LNCAP (cell line): ENCODE results near the gene SLC25A26.

Source experiments
- TF ChIP-seq, protein P1 (sequence below): fragments of 450-650 bp; IDR thresholded peaks from 2 replicates; pipeline ENCODE4 v1.5.1; 2017; ENCODE audit warnings: mild to moderate bottlenecking

Gene SLC25A26

DNA sequence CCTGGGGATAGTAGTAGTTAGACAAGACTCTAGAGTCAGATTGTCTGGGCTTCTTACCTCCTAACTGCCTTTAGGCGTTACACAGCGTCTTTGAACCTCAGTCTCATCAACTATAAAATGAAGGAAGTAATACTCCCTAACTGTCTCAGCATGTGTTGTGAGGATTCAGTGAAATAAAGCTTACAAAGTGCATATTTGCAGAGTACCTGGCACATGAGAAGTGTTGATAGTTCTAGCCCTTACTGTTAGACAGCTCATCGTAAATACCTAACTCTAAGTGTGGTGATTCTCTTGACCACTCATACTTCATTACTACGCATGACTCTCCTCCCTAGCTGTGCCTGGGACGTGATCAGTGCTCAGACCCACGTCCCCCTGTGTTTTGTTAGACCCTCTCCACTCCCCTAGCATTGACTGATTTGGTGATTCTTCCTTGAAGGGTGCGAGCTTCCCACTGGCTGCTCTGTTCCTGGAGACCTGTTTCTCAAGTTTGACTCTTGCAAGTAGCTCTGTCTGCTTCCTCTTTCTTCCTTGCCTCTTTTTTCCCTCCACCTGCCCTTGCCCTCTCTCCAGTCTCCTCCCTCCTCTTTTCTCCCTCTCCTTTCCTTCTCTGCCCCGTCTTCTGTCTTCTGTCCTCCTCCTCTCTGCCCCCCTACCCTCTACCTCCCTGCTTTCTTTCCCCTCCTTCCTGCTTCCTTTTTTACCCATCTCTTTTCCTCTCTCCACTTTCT is 124.2 kb downstream of the SLC25A26 start:
- TF ChIP-seq, protein P1, sequence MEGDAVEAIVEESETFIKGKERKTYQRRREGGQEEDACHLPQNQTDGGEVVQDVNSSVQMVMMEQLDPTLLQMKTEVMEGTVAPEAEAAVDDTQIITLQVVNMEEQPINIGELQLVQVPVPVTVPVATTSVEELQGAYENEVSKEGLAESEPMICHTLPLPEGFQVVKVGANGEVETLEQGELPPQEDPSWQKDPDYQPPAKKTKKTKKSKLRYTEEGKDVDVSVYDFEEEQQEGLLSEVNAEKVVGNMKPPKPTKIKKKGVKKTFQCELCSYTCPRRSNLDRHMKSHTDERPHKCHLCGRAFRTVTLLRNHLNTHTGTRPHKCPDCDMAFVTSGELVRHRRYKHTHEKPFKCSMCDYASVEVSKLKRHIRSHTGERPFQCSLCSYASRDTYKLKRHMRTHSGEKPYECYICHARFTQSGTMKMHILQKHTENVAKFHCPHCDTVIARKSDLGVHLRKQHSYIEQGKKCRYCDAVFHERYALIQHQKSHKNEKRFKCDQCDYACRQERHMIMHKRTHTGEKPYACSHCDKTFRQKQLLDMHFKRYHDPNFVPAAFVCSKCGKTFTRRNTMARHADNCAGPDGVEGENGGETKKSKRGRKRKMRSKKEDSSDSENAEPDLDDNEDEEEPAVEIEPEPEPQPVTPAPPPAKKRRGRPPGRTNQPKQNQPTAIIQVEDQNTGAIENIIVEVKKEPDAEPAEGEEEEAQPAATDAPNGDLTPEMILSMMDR: no peak

DNA sequence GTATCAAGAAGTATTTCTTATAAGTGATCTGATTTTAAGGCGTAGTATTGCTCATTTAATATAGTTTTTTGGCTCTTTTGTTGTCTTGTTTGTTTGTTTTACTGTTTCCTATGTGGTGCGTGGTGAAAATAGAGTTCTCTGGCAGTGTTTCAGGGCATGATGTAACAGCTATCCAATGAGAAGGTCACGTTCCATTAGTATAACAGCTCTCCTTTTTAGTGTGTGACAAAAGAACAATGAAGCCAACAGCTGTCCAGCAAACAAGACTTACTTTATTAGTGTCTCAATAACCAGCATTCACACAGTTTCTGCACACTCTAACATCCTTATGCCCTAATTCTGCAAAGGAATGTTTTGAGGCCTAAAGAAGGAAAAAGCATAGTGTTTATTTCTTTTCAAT is 127.9 kb downstream of the SLC25A26 start:
- TF ChIP-seq, protein P1: no peak

DNA sequence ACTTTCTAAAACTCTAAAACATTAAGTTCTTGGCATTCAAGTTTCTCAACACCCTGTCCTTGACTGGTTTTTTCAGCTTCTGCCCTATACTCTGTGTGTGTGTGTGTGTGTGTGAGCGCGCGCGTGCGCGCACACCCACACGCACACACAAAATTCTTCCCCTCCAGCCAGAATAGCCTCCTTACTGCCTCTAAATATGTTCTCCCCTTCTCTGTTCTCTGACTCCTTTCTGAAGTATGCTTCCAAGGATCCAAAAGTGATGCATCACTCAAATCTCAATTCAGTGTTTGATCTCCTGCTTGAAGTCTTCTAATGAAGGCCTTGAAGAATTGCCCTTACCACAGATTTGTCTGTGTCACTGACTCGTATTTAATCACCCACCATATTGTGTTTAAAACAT is 129.8 kb downstream of the SLC25A26 start:
- TF ChIP-seq, protein P1: no peak

DNA sequence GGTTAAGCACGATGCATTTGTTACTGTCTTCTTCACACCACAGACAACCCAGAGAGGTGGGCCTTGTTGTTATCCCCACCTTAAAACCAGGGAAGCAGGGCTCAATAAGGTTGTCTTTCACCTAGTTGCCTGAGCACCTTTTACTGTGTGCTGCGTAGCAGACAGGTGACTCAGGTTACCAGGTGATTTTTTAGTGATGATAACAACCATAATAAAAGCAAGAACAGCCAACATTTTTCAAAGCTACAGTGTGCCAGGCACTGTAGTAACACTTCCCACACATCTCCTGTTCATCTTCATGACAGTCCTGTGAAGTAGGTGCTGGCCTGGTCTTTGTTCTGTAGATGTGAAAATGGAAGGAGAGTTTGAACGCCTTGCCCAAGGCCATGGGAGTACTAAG is 132.2 kb downstream of the SLC25A26 start:
- TF ChIP-seq, protein P1: no peak

DNA sequence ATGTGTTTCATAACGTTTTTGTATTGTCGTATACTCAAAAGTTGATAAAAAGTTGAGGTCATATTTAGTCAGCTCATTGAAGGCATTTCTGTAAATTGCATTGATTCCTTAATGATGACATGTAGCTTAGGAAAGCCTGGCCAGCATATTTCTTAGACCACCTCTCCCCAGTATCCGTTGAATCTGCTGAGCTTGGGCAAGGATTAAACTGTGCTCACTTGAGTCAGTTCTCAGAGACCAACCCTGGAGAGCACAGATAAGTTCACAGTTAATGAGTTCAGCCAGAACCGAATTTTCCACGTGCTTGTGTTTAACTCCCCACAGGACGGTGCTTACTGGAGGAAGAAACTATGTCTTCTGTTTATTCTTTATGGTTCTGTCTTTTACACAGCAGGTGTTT is 132.7 kb downstream of the SLC25A26 start:
- TF ChIP-seq, protein P1: no peak

DNA sequence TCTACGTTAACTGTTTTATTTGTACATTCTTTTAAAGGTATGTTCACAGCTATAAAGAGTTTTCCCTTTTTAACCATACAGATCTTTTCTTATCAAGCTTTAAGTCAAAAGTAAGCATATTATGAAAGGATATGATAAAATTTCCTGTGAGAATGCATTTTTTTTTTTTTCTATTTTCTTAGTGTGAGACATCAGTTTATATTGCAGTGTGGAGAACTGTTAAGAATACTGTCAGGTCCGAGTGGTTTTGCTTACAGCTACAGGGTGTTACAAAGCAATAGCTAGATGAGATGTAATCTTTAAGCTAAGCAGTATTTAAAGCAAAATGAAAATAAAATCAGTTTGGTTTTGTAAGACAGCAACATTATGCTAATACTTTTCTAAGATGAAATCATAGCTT is 133.2 kb downstream of the SLC25A26 start:
- TF ChIP-seq, protein P1: no peak

DNA sequence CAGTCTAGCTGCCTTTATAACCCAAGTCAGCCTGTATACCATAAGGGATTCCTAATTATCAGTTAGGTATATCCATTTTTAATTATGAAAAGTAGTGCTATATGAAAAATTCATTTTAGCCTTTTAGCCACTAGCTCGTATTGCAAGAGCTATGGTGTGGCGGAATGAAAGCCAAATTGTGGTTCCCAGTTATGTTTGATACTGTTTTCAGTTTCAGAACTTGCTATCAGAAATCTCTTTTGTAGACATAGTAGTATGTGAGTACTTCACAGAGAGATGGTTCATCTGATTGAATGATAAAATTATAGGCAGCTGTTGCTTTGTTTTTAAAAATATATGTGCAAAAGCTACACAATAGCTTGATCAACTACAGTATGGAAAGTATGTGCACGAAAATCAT is 134.6 kb downstream of the SLC25A26 start:
- TF ChIP-seq, protein P1: no peak

DNA sequence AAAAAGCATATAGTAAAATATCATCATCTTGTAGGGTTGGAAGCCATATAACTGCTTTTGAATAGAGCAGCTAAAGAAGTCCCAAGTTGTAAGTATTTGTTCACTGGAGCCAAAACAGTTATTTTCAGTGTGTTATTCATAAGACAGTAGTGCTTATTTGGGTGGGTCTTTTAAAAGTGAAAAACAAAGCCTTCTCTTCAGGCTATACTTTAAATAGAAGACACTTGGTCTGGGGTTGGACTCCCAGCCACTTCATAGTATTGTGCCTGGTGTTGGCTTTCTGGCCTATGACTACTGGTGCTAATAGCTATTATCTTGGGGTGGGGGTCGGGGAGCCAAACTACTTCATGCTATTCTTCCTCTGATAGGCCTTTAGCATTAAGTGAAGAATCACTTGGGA is 135.2 kb downstream of the SLC25A26 start:
- TF ChIP-seq, protein P1: no peak
